ENCODE measurements around the gene SUB1. TPM values are rescaled to one million over a fixed set of nuclear protein-coding genes. Genes with fewer than 3 reads are reported as not detected.

Gene SUB1
- total and polyA plus RNA-seq, 3 donors from 2014 or later, result 147 to 210 (median 195) TPM

DNA sequence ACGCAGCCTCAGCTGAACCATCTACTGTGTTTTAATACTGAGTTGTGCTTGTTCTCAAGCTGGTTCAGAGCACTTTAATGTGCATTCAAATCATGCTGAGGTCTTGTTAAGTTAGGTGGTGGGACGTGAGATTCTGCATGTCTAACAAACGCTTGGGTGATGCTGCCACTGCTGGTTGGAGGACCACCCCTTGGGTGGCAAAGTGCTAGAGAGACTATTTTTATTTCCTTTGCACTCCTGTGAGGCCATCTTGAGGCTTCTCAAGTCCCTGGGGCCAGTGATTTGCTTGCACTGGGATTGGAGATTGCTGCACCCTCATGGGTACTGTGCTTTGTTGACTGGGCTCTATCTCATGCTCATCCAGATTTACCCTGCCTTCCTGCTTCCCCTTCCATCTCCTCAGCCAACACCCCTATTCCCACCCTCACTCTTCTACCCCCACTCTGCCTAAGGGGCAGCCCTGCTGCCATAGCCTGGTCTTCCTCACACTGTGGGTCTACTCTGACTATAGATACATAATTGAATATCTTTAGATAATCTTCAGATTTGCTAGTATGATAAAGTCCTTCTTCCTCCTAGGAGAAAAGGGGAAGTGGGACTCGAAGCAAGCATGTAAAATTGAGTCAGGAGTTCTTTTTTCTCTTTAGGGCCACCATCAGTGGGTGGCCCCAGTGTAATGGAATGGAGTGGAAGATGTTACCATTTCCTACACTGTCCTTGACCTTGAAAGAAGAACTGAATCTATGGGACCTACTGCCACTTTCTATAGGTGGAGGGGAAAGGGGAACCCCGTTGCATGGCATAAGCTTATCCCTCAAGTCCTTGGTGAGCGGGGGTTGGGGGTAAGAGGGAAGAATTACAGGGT is 45.1 kb upstream of the SUB1 start:
- H3K27me3 ChIP-seq, result no peaks in the 10 kb centered on the region
- DNase-seq, result no peak
- no peak overlapping the region for H3K27ac ChIP-seq
- H3K4me3 ChIP-seq, result no peak overlapping the region
- intact Hi-C loops (cut with DNase I; ENCODE audit: low total_unique reads), result no loop called here
- H3K9me3 ChIP-seq, result no peaks in the 10 kb centered on the region
- TF ChIP-seq POLR2A (IDR thresholded peaks at IDR 0.05), result no peak
- TF ChIP-seq, protein P1, sequence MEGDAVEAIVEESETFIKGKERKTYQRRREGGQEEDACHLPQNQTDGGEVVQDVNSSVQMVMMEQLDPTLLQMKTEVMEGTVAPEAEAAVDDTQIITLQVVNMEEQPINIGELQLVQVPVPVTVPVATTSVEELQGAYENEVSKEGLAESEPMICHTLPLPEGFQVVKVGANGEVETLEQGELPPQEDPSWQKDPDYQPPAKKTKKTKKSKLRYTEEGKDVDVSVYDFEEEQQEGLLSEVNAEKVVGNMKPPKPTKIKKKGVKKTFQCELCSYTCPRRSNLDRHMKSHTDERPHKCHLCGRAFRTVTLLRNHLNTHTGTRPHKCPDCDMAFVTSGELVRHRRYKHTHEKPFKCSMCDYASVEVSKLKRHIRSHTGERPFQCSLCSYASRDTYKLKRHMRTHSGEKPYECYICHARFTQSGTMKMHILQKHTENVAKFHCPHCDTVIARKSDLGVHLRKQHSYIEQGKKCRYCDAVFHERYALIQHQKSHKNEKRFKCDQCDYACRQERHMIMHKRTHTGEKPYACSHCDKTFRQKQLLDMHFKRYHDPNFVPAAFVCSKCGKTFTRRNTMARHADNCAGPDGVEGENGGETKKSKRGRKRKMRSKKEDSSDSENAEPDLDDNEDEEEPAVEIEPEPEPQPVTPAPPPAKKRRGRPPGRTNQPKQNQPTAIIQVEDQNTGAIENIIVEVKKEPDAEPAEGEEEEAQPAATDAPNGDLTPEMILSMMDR (IDR thresholded peaks at IDR 0.05), result no peak
- no peaks in the 10 kb centered on the region for H3K36me3 ChIP-seq (ENCODE audit: low read depth, missing control alignments)
- WGBS, 2 donors, result 83 to 88% methylated on average over 6 of the region's 6 CpGs
- peaks cover 12% of the 10 kb centered on the region for H3K4me1 ChIP-seq

DNA sequence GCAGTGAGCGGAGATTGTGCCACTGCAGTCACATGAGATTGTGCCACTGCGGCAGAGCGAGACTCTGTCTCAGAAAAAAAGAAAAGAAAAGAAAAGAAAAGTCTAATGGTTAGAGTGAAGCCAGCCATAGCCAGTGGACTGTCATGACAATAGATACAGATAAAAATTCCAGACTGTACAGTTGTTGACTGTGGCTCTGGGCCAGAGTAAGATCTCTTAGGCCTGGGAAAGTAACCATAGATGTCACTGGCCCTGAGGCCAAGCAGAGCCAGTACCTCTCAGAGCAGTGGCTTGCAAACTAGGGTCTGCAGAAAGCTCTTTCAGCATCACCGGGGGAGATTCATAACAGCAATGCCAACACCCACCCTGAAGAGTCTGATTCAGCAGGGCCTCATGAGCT is 44.1 kb upstream of the SUB1 start:
- peaks cover 12% of the 10 kb centered on the region for H3K4me1 ChIP-seq
- TF ChIP-seq, protein P1 (IDR thresholded peaks at IDR 0.05), result no peak
- no peak for TF ChIP-seq POLR2A (IDR thresholded peaks at IDR 0.05)
- H3K27me3 ChIP-seq, result no peaks in the 10 kb centered on the region
- H3K27ac ChIP-seq, result no peak overlapping the region
- 76 to 82% methylated on average over 4 of the region's 4 CpGs for WGBS, 2 donors
- H3K9me3 ChIP-seq, result no peaks in the 10 kb centered on the region
- H3K36me3 ChIP-seq (ENCODE audit: low read depth, missing control alignments), result no peaks in the 10 kb centered on the region
- intact Hi-C loops (cut with DNase I; ENCODE audit: low total_unique reads), result no loop called here
- H3K4me3 ChIP-seq, result no peak overlapping the region
- no peak for DNase-seq

DNA sequence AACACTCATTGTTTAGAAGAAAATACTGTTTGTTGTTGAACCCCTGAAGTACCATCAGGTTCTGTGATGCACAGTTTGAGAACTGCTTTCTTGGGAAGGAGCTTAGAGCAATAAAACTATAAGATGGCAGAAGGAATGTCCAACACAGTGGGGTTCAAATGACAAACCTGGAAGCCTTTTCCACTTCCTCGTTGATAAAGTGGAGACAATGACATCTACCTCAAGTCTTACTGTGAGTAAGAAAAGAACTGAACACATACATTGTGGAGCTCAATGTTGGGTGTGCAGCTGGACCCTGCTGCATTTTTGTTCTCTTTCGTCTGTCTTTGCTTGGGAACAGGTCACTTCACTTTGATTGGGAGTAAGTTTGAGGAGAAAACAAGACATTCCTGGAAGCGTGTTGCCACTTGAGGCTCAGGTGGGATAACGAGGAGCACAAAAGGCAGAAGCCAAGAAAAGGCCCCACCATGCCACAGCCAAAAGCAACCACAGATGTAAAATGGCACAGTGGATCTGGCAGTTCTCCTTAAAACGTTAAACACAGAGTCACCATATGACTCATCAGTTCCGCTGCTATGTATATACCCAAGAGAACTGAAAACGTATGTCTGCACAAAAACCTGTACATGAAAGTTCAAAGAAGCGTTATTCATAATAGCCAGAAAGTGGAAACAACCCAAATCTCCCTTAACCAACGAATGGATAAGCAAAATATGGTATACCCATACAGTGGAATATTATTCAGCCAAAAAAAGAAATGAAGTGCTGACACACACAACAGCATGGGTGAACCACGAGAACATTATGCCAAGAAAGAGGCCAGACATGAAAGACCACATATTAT is 42.9 kb upstream of the SUB1 start:
- Histone ChIP-seq H3K27ac (no peak overlapping the region), H3K36me3 (ENCODE audit: low read depth, missing control alignments) (no peaks in the 10 kb centered on the region), H3K4me1 (peaks cover 12% of the 10 kb centered on the region), H3K4me3 (no peak overlapping the region), H3K9me3 (no peaks in the 10 kb centered on the region), H3K27me3 (no peaks in the 10 kb centered on the region)
- TF ChIP-seq, protein P1 (IDR thresholded peaks at IDR 0.05), result no peak
- TF ChIP-seq POLR2A (IDR thresholded peaks at IDR 0.05), result no peak
- 80 to 90% methylated on average over 10 of the region's 10 CpGs for whole genome bisulfite sequencing, 2 donors
- DNase-seq, result no peak
- intact Hi-C loops (cut with DNase I; ENCODE audit: low total_unique reads), result no loop called here

DNA sequence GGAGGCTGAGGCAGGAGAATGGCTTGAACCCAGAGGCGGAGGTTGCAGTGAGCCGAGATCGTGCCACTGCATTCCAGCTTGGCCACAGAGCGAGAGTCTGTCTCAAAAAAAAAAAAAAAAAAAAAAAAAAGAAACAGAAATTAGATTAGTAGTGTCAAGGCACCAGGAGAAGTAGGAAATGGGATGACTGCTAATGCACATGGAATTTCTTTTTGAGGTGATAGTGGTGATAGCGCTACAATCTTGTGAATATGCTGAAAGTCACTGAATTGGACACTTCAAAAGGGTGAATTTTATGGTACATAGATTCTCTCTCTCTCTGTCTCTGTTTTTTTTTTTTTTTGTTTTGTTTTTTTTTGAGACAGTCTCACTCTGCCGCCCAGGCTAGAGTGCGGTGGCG is 42.1 kb upstream of the SUB1 start:
- H3K9me3 ChIP-seq, result no peaks in the 10 kb centered on the region
- TF ChIP-seq, protein P1 (IDR thresholded peaks at IDR 0.05), result no peak
- no peak for TF ChIP-seq POLR2A (IDR thresholded peaks at IDR 0.05)
- peaks cover 11% of the 10 kb centered on the region for H3K4me1 ChIP-seq
- no peaks in the 10 kb centered on the region for H3K27me3 ChIP-seq
- no peak overlapping the region for H3K4me3 ChIP-seq
- no peak for DNase-seq
- H3K27ac ChIP-seq, result no peak overlapping the region
- intact Hi-C loops (cut with DNase I; ENCODE audit: low total_unique reads), result no loop called here
- H3K36me3 ChIP-seq (ENCODE audit: low read depth, missing control alignments), result no peaks in the 10 kb centered on the region
- WGBS, 2 donors, result 93 to 94% methylated on average over 8 of the region's 8 CpGs
